H1 (cell line): ENCODE results near the gene SNCAIP. TPM values are rescaled to one million over a fixed set of nuclear protein-coding genes. Genes with fewer than 3 reads are reported as not detected.

ENCODE experiments used
- BCL11A ChIP-seq, 2 experiments: IDR thresholded peaks; one replicate each; pipeline ENCODE4 v1.6.1; 2011; ENCODE audit warnings: low read depth in 2 of 2, low read length in 2 of 2, mild to moderate bottlenecking in 2 of 2
- CTBP2 ChIP-seq: IDR thresholded peaks from 2 replicates; pipeline ENCODE4 v1.7.0; 2011; ENCODE audit warnings: borderline replicate concordance, mild to moderate bottlenecking, moderate library complexity, mixed read lengths, low read length; ENCODE audit not compliant: insufficient read depth, insufficient read length
- EP300 ChIP-seq, 2 experiments: IDR thresholded peaks; 1 replicate in 1 of 2; 2 replicates in 1 of 2; pipeline ENCODE4 v1.6.1; 2011 to 2012; ENCODE audit warnings: low read depth in 2 of 2, low read length in 2 of 2, mild to moderate bottlenecking in 2 of 2, borderline replicate concordance in 1 of 2, inconsistent platforms in 1 of 2, moderate library complexity in 1 of 2
- FOSL1 ChIP-seq: IDR thresholded peaks from 2 replicates; pipeline ENCODE4 v1.6.1; 2011; ENCODE audit warnings: mild to moderate bottlenecking, low read depth, low read length, moderate library complexity; ENCODE audit not compliant: insufficient read depth
- GABPA ChIP-seq: IDR thresholded peaks from 2 replicates; pipeline ENCODE4 v1.6.1; 2011; ENCODE audit warnings: mild to moderate bottlenecking, low read length, moderate library complexity, borderline replicate concordance; ENCODE audit not compliant: insufficient read depth
- KDM4A ChIP-seq: IDR thresholded peaks from one replicate; pipeline ENCODE4 v1.7.1; 2012; ENCODE audit warnings: low read depth, mild to moderate bottlenecking, moderate library complexity, low read length, inconsistent platforms; ENCODE audit not compliant: severe bottlenecking
- RAD21 ChIP-seq, 2 experiments: IDR thresholded peaks in 1 of 2; conservative IDR thresholded peaks in 1 of 2; 2 replicates each; pipeline ENCODE4 v1.6.1; 2011; ENCODE audit warnings: low read depth in 2 of 2, low read length in 2 of 2, improper control_type of control experiment in 1 of 2, inconsistent platforms in 1 of 2, mild to moderate bottlenecking in 1 of 2, moderate library complexity in 1 of 2
- RFX5 ChIP-seq: IDR thresholded peaks from 2 replicates; pipeline ENCODE4 v1.6.1; 2011; ENCODE audit warnings: low read depth, low read length, improper control_type of control experiment, borderline replicate concordance
- SIRT6 ChIP-seq: IDR thresholded peaks from one replicate; pipeline ENCODE4 v1.7.1; 2012; ENCODE audit warnings: low read length, inconsistent platforms
- SP4 ChIP-seq: IDR thresholded peaks from 2 replicates; pipeline ENCODE4 v1.6.1; 2012; ENCODE audit warnings: low read length, inconsistent platforms
- polyA plus RNA-seq, 7 experiments: library from polyadenylated mRNA; depleted of rRNA in 3 of 7; stranded (reverse) in 5 of 7; unstranded in 2 of 7; fragments of >200 nt in 5 of 7; fragments of 200-250 nt in 2 of 7; gene quantifications; 1 replicate in 5 of 7; 2 replicates in 1 of 7; 4 replicates in 1 of 7; pipeline versions ENCODE4 v1.2.1 to v1.2.3, GENCODE V29; 2011 to 2013; ENCODE audit warnings: missing spikeins in 2 of 7, mixed read lengths in 2 of 7
- total RNA-seq: library from RNA; stranded (reverse); fragmentation: NEBNext Ultra II Directional; extraction: Animal tissue kit (Norgen Biotek cat#: 25700); gene quantifications from 2 replicates; pipeline ENCODE4 v1.2.1, GENCODE V29; 2021
- TF ChIP-seq, protein P1 (sequence below): fragments of 300-600 bp; sonication (generic); IDR thresholded peaks from 2 replicates; pipeline ENCODE4 v1.7.1; 2012; ENCODE audit warnings: low read length, moderate library complexity, mild to moderate bottlenecking, inconsistent platforms; ENCODE audit not compliant: insufficient replicate concordance

SNCAIP gene
- total and polyA plus RNA-seq, 2 of the 8 experiments (the other 6 are each of a cell fraction or from before 2014, with no cell fraction given) = 3.9 to 9.0 TPM

DNA sequence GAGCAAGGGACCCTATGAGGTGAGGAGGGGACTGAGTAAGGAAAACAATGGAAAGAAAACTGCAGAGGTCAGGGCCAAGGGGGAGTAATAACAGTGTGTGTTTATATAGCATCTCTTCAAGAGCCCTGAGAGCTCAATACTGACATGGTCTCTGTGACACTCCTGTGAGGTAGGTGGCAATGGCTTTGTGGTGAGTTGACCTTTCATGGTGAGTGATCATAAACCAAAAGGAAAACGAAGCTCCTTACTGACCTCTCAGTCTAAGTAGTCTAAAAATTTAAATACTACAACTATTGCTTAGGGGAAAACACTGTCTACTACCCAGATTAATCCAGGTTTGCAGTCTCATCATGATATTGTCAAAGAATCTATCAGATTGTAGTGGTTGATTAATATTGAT lies 130.9 kb downstream of the SNCAIP start (continued):
- TF ChIP-seq, protein P1, sequence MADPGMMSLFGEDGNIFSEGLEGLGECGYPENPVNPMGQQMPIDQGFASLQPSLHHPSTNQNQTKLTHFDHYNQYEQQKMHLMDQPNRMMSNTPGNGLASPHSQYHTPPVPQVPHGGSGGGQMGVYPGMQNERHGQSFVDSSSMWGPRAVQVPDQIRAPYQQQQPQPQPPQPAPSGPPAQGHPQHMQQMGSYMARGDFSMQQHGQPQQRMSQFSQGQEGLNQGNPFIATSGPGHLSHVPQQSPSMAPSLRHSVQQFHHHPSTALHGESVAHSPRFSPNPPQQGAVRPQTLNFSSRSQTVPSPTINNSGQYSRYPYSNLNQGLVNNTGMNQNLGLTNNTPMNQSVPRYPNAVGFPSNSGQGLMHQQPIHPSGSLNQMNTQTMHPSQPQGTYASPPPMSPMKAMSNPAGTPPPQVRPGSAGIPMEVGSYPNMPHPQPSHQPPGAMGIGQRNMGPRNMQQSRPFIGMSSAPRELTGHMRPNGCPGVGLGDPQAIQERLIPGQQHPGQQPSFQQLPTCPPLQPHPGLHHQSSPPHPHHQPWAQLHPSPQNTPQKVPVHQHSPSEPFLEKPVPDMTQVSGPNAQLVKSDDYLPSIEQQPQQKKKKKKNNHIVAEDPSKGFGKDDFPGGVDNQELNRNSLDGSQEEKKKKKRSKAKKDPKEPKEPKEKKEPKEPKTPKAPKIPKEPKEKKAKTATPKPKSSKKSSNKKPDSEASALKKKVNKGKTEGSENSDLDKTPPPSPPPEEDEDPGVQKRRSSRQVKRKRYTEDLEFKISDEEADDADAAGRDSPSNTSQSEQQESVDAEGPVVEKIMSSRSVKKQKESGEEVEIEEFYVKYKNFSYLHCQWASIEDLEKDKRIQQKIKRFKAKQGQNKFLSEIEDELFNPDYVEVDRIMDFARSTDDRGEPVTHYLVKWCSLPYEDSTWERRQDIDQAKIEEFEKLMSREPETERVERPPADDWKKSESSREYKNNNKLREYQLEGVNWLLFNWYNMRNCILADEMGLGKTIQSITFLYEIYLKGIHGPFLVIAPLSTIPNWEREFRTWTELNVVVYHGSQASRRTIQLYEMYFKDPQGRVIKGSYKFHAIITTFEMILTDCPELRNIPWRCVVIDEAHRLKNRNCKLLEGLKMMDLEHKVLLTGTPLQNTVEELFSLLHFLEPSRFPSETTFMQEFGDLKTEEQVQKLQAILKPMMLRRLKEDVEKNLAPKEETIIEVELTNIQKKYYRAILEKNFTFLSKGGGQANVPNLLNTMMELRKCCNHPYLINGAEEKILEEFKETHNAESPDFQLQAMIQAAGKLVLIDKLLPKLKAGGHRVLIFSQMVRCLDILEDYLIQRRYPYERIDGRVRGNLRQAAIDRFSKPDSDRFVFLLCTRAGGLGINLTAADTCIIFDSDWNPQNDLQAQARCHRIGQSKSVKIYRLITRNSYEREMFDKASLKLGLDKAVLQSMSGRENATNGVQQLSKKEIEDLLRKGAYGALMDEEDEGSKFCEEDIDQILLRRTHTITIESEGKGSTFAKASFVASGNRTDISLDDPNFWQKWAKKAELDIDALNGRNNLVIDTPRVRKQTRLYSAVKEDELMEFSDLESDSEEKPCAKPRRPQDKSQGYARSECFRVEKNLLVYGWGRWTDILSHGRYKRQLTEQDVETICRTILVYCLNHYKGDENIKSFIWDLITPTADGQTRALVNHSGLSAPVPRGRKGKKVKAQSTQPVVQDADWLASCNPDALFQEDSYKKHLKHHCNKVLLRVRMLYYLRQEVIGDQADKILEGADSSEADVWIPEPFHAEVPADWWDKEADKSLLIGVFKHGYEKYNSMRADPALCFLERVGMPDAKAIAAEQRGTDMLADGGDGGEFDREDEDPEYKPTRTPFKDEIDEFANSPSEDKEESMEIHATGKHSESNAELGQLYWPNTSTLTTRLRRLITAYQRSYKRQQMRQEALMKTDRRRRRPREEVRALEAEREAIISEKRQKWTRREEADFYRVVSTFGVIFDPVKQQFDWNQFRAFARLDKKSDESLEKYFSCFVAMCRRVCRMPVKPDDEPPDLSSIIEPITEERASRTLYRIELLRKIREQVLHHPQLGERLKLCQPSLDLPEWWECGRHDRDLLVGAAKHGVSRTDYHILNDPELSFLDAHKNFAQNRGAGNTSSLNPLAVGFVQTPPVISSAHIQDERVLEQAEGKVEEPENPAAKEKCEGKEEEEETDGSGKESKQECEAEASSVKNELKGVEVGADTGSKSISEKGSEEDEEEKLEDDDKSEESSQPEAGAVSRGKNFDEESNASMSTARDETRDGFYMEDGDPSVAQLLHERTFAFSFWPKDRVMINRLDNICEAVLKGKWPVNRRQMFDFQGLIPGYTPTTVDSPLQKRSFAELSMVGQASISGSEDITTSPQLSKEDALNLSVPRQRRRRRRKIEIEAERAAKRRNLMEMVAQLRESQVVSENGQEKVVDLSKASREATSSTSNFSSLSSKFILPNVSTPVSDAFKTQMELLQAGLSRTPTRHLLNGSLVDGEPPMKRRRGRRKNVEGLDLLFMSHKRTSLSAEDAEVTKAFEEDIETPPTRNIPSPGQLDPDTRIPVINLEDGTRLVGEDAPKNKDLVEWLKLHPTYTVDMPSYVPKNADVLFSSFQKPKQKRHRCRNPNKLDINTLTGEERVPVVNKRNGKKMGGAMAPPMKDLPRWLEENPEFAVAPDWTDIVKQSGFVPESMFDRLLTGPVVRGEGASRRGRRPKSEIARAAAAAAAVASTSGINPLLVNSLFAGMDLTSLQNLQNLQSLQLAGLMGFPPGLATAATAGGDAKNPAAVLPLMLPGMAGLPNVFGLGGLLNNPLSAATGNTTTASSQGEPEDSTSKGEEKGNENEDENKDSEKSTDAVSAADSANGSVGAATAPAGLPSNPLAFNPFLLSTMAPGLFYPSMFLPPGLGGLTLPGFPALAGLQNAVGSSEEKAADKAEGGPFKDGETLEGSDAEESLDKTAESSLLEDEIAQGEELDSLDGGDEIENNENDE = no peak
- TF ChIP-seq SP4 (no peak), GABPA (no peak), BCL11A (IDR thresholded peaks at IDR 0.05; ENCODE audit: low read depth in 2 of 2, low read length in 2 of 2) (no peak), EP300 (IDR thresholded peaks at IDR 0.05; ENCODE audit: borderline replicate concordance in 1 of 2, low read depth in 2 of 2, low read length in 2 of 2) (no peak), KDM4A (no peak), RAD21 (IDR thresholded peaks at IDR 0.05 in 1 of 2, conservative IDR thresholded peaks at IDR 0.05 in 1 of 2; ENCODE audit: low read depth in 2 of 2, low read length in 2 of 2) (no peak), RFX5 (no peak), FOSL1 (no peak), CTBP2 (no peak), SIRT6 (no peak)
